Measurements from ENCODE around the gene NODAL. TPM values are rescaled to one million over a fixed set of nuclear protein-coding genes. Genes with fewer than 3 reads are reported as not detected.
"Not testable (repeated sequence)": the region's sequence is repeated elsewhere in the genome, so short reads cannot be mapped to it uniquely, and the experiment has no call there.

Gene NODAL
- not detected in 2 replicates for total RNA-seq (2014; rRNA removed; shearing (Covaris generic); ENCODE audit: low replicate concordance)

GRCh38 chr10:70441161-70441894 lies at the start of gene NODAL:
TSS of gene NODAL (minus strand) at chr10:70441681. CDS start at chr10:70441667, 14 bp downstream.
- no peak for DNase-seq (ENCODE audit: low read depth)
- in situ Hi-C loops (cut with HindIII; ENCODE audit: low pct_unique_long_range_greater_than_20kb, low sequenced_read_pairs), result no loop called here

GRCh38 chr10:70490142-70490541 lies 48.7 kb upstream of the NODAL start:
- DNase-seq (ENCODE audit: low read depth), result no peak
- in situ Hi-C loops (cut with HindIII; ENCODE audit: low pct_unique_long_range_greater_than_20kb, low sequenced_read_pairs), result no loop called here

- no peak for DNase-seq (ENCODE audit: low read depth)
- in situ Hi-C loops (cut with HindIII; ENCODE audit: low pct_unique_long_range_greater_than_20kb, low sequenced_read_pairs), result no loop called here
These were observed 46.3 kb upstream of the NODAL start for GRCh38 chr10:70487824-70488223.

GRCh38 chr10:70483872-70484271 lies 42.4 kb upstream of the NODAL start:
- DNase-seq (ENCODE audit: low read depth); in situ Hi-C loops (cut with HindIII; ENCODE audit: low pct_unique_long_range_greater_than_20kb, low sequenced_read_pairs): not testable (repeated sequence)

GRCh38 chr10:70482982-70483760 lies 41.7 kb upstream of the NODAL start:
- in situ Hi-C loops (cut with HindIII; ENCODE audit: low pct_unique_long_range_greater_than_20kb, low sequenced_read_pairs), result no loop called here
- no peak for DNase-seq (ENCODE audit: low read depth)

GRCh38 chr10:70481831-70482530 lies 40.5 kb upstream of the NODAL start:
- in situ Hi-C loops (cut with HindIII; ENCODE audit: low pct_unique_long_range_greater_than_20kb, low sequenced_read_pairs), result no loop called here
- DNase-seq (ENCODE audit: low read depth), result no peak

GRCh38 chr10:70481105-70481504 lies 39.6 kb upstream of the NODAL start:
- in situ Hi-C loops (cut with HindIII; ENCODE audit: low pct_unique_long_range_greater_than_20kb, low sequenced_read_pairs), result no loop called here
- no peak for DNase-seq (ENCODE audit: low read depth)

- no peak for DNase-seq (ENCODE audit: low read depth)
- in situ Hi-C loops (cut with HindIII; ENCODE audit: low pct_unique_long_range_greater_than_20kb, low sequenced_read_pairs), result no loop called here
These were observed 38.9 kb upstream of the NODAL start for GRCh38 chr10:70480239-70480861.

- no peak for DNase-seq (ENCODE audit: low read depth)
- in situ Hi-C loops (cut with HindIII; ENCODE audit: low pct_unique_long_range_greater_than_20kb, low sequenced_read_pairs), result no loop called here
These were observed 38.3 kb upstream of the NODAL start for GRCh38 chr10:70479626-70480238.

GRCh38 chr10:70479165-70479581 lies 37.7 kb upstream of the NODAL start:
- in situ Hi-C loops (cut with HindIII; ENCODE audit: low pct_unique_long_range_greater_than_20kb, low sequenced_read_pairs), result no loop called here
- no peak for DNase-seq (ENCODE audit: low read depth)

GRCh38 chr10:70478191-70479164 lies 37.0 kb upstream of the NODAL start, which contains the start of gene PALD1:
TSS of gene PALD1 (plus strand) at chr10:70478767. CDS start at chr10:70525952, 47,185 bp downstream.
- DNase-seq (ENCODE audit: low read depth), result peak; percentile 37
- in situ Hi-C loops (cut with HindIII; ENCODE audit: low pct_unique_long_range_greater_than_20kb, low sequenced_read_pairs), result no loop called here

GRCh38 chr10:70477661-70478162 lies 36.2 kb upstream of the NODAL start:
- in situ Hi-C loops (cut with HindIII; ENCODE audit: low pct_unique_long_range_greater_than_20kb, low sequenced_read_pairs), result no loop called here
- peak; percentile 19 for DNase-seq (ENCODE audit: low read depth)

GRCh38 chr10:70476249-70477035 lies 35.0 kb upstream of the NODAL start:
- in situ Hi-C loops (cut with HindIII; ENCODE audit: low pct_unique_long_range_greater_than_20kb, low sequenced_read_pairs), result no loop called here
- DNase-seq (ENCODE audit: low read depth), result no peak

- in situ Hi-C loops (cut with HindIII; ENCODE audit: low pct_unique_long_range_greater_than_20kb, low sequenced_read_pairs), result no loop called here
These were observed 34.2 kb upstream of the NODAL start for GRCh38 chr10:70475661-70476060.

GRCh38 chr10:70474780-70475179 lies 33.3 kb upstream of the NODAL start:
- in situ Hi-C loops (cut with HindIII; ENCODE audit: low pct_unique_long_range_greater_than_20kb, low sequenced_read_pairs), result no loop called here
- peak; percentile 28 for DNase-seq (ENCODE audit: low read depth)

More at GRCh38 chr10:70475661-70476060, 34.2 kb upstream of the NODAL start:
- no peak for DNase-seq (ENCODE audit: low read depth)

Measured in Caki2 (cell line).